Activated B cell treated with CpG ODN at 0.5 μM for 24 hours (primary cell): ENCODE measurements around the gene PRPH. TPM values are rescaled to one million over a fixed set of nuclear protein-coding genes. Genes with fewer than 3 reads are reported as not detected.

Experiments used
- ATAC-seq: fragments of 200-7000 bp; cut with Tn5 transposase; one replicate; pipeline ENCODE4 v1.10.0; 2021; ENCODE audit warnings: low read depth, mild to moderate bottlenecking, moderate library complexity
- CTCF ChIA-PET: fragments of 350-600 bp; sonication (Branson Sonifier 250); formaldehyde crosslinking; loops from one replicate; lab custom pipeline; 2021; ENCODE audit warnings: antibody characterized with exemption; lab: Charles Lee
- POLR2A ChIA-PET: fragments of 350-600 bp; sonication (Branson Sonifier 250); formaldehyde crosslinking; loops from one replicate; lab custom pipeline; 2021; ENCODE audit warnings: antibody characterized with exemption; lab: Charles Lee
- DNase-seq: peaks from one replicate; pipeline ENCODE4 v3.0.0; 2022
- H3K27ac Mint-ChIP-seq: one replicate; pipeline ENCODE4 v1.8.0; 2020; ENCODE audit warnings: mixed read lengths
- H3K27me3 Mint-ChIP-seq: one replicate; pipeline ENCODE4 v1.8.0; 2021; ENCODE audit warnings: mixed read lengths
- H3K36me3 Mint-ChIP-seq: one replicate; pipeline ENCODE4 v1.8.0; 2021; ENCODE audit warnings: low read depth, mixed read lengths
- H3K4me1 Mint-ChIP-seq: one replicate; pipeline ENCODE4 v1.8.0; 2021; ENCODE audit warnings: mixed read lengths
- H3K4me3 Mint-ChIP-seq: one replicate; pipeline ENCODE4 v1.8.0; 2020; ENCODE audit warnings: mild to moderate bottlenecking, mixed read lengths
- H3K9me3 Mint-ChIP-seq: one replicate; pipeline ENCODE4 v1.8.0; 2020; ENCODE audit warnings: mixed read lengths
- intact Hi-C: fragments of 100-400 bp; cut with micrococcal nuclease; formaldehyde crosslinking; loops from one replicate; pipeline ENCODE4 v1.15.1; 2024
- total RNA-seq: library from RNA; stranded (reverse); gene quantifications from 2 replicates; pipeline ENCODE4 v1.2.3, GENCODE V29; 2022
- TF ChIP-seq, protein P1 (sequence below): fragments of 200-600 bp; IDR thresholded peaks from one replicate; pipeline ENCODE4 v1.8.0; 2022; ENCODE audit warnings: antibody characterized with exemption, mild to moderate bottlenecking

PRPH gene
- total RNA-seq, 1 donor from 2014 or later: not detected

DNA sequence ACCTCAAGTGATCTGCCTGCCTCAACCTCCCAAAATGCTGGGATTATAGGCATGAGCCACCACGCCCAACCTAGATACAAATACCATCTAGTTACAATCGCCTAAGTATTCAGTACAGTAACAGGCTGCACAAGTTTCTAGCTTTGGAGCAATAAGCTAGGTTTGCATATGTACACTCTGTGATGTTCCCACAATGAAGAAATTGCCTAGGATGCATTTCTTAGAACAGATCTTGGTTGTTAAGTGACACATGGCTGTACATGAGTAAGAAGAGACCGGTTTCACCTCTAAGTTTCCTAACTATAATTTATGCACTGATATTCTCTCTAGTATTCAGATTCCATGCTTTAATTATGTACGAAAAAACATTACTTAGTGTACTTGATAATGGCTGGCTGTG, 35.5 kb upstream of the PRPH start:
- Mint-ChIP-seq H3K36me3 (no peaks in the 10 kb centered on the region), H3K4me3 (no peak overlapping the region), H3K4me1 (peaks cover 7% of the 10 kb centered on the region), H3K9me3 (no peaks in the 10 kb centered on the region), H3K27ac (no peak overlapping the region), H3K27me3 (no peaks in the 10 kb centered on the region)
- intact Hi-C loops: no loop called here
- POLR2A ChIA-PET: no interaction called here
- CTCF ChIA-PET: interaction anchor here (0.7 kb wide), 1 partner anchor 80 kb away, joined by 3 read pairs; no protein-coding TSS in a partner anchor
- TF ChIP-seq, protein P1, sequence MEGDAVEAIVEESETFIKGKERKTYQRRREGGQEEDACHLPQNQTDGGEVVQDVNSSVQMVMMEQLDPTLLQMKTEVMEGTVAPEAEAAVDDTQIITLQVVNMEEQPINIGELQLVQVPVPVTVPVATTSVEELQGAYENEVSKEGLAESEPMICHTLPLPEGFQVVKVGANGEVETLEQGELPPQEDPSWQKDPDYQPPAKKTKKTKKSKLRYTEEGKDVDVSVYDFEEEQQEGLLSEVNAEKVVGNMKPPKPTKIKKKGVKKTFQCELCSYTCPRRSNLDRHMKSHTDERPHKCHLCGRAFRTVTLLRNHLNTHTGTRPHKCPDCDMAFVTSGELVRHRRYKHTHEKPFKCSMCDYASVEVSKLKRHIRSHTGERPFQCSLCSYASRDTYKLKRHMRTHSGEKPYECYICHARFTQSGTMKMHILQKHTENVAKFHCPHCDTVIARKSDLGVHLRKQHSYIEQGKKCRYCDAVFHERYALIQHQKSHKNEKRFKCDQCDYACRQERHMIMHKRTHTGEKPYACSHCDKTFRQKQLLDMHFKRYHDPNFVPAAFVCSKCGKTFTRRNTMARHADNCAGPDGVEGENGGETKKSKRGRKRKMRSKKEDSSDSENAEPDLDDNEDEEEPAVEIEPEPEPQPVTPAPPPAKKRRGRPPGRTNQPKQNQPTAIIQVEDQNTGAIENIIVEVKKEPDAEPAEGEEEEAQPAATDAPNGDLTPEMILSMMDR: no peak
- DNase-seq: no peak
- ATAC-seq: no peak

DNA sequence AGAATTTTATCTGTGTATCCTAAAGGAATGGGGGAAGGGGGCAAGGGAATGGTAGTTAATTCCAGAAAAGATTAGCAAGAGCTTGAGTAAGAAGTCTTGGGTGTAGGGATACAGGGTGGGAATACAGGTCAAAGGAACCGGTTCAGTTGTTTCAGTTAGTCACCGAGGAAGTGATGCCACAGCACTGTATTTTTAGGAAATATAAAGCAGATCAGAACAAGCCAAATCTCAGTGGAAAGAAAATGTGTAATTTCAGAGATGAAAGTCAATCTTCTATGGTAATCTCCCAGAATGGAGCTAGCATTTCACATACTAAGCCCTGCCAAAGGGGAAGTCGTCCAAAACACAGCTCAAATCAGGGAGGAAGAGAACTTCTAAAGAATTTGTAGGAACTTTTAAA, 34.8 kb upstream of the PRPH start:
- peaks cover 7% of the 10 kb centered on the region for H3K4me1 Mint-ChIP-seq
- H3K27me3 Mint-ChIP-seq: no peaks in the 10 kb centered on the region
- no peak overlapping the region for H3K27ac Mint-ChIP-seq
- TF ChIP-seq, protein P1: no peak
- no peak overlapping the region for H3K4me3 Mint-ChIP-seq
- no peaks in the 10 kb centered on the region for H3K36me3 Mint-ChIP-seq
- no peak for ATAC-seq
- ChIA-PET CTCF (interaction anchor here (0.7 kb wide), 1 partner anchor 63 kb away, joined by 3 read pairs; the partner anchor contains the start of gene TROAP), POLR2A (no interaction called here)
- intact Hi-C loops: loop anchor here (10.0 kb wide), 1 partner anchor 565 kb away; the partner anchor contains the start of gene NCKAP5L
- no peaks in the 10 kb centered on the region for H3K9me3 Mint-ChIP-seq
- no peak for DNase-seq

DNA sequence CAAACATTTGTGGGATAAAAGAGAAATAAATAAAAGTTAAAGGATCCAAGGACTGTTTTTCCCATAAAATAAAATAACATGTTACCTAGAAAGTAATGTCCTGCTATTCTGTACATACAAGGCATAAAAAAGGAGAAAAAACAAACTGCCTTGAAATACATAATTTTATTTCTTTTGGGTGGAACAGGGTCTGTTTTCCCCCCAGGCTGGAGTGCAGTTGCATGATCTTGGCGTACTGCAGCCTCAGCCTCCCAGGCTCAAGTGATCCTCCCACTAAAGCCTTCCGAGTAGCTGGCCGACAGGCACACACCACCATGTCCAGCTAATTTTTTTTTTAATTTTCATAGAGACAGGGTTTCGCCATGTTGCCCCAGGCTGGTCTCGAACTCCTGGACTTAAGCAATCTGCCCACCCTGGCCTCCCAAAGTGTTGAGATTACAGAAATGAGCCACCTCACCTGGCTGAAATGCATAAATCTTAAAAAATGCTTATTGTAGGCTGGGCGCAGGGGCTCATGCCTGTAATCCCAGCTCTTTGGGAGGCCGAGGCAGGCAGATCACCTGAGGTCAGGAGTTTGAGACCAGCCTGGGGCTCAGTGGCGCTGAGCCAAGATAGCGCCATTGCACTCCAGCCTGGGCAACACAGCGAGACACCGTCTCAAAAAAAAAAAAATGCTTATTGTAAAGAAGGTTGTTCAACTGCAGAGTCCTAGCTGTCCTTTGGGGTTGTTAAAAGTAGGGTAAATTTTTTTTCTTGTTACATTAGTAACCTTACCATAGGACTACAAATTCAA, 34.2 kb upstream of the PRPH start:
- TF ChIP-seq, protein P1: no peak
- H3K4me3 Mint-ChIP-seq: no peak overlapping the region
- intact Hi-C loops: loop anchor here (10.0 kb wide), 1 partner anchor 564 kb away; the partner anchor contains the start of gene NCKAP5L
- ATAC-seq (no peak), DNase-seq (no peak)
- ChIA-PET POLR2A (no interaction called here), CTCF (interaction anchor here (0.7 kb wide), 1 partner anchor 62 kb away, joined by 3 read pairs; the partner anchor contains the start of gene TROAP)
- H3K27me3 Mint-ChIP-seq: no peaks in the 10 kb centered on the region
- peaks cover 3% of the 10 kb centered on the region for H3K36me3 Mint-ChIP-seq
- H3K4me1 Mint-ChIP-seq: peaks cover 9% of the 10 kb centered on the region
- H3K9me3 Mint-ChIP-seq: no peaks in the 10 kb centered on the region
- H3K27ac Mint-ChIP-seq: no peak overlapping the region

DNA sequence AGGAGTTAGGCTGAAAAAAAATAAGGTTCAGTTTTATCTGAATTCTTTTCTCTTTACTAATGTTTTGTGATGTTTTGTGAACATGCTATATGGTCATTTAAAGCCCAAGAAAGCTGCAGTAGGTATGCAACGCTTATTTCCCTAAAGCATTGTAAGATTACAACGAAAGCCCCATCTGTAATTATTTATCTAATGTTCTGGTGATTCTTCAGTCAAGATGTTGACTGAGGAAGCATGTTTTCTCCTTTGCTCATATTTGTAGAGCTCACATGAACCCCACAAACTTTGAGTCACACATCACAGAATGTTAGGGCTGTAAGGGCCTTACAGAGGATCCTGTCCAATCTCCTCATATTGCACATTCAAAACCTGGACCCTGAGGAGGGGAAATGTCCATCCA, 33.2 kb upstream of the PRPH start:
- CTCF ChIA-PET: no interaction called here

More for the DNA sequence above, 33.2 kb upstream of the PRPH start:
- Mint-ChIP-seq H3K4me3 (no peak overlapping the region), H3K36me3 (peaks cover 3% of the 10 kb centered on the region), H3K27me3 (no peaks in the 10 kb centered on the region), H3K27ac (no peak overlapping the region), H3K4me1 (peaks cover 14% of the 10 kb centered on the region), H3K9me3 (no peaks in the 10 kb centered on the region)
- POLR2A ChIA-PET: no interaction called here
- DNase-seq: no peak
- ATAC-seq: no peak
- intact Hi-C loops: loop anchor here (10.0 kb wide), 1 partner anchor 563 kb away; the partner anchor contains the start of gene NCKAP5L
- TF ChIP-seq, protein P1: no peak
